Measurements from ENCODE around the gene TBC1D24. TPM values are rescaled to one million over a fixed set of nuclear protein-coding genes. Genes with fewer than 3 reads are reported as not detected.

TBC1D24 gene
- total and polyA plus RNA-seq, 2 donors (not counting 1 experiment from before 2014, with no cell fraction given) = 6.3 to 10.9 TPM

GRCh38 chr16:2470603-2471015 is 4.3 kb upstream of the TBC1D24 start:
- H3K4me3 ChIP-seq (replicated peaks in 1 of 4; ENCODE audit: control extremely low read depth in 1 of 4, insufficient read depth in 1 of 4, low read depth in 3 of 4, low read length in 4 of 4) = no peak overlapping the region
- no peaks in the 10 kb centered on the region for H3K9me3 ChIP-seq (ENCODE audit: control insufficient read depth, insufficient read depth, low read depth, low read length)
- no peak for DNase-seq (ENCODE audit: low read depth in 2 of 2)
- no peak overlapping the region for H3K4me2 ChIP-seq (ENCODE audit: extremely low read depth, insufficient read depth, low read length)
- no peaks in the 10 kb centered on the region for H3K36me3 ChIP-seq (ENCODE audit: control insufficient read depth, insufficient read depth, low read length)
- H4K20me1 ChIP-seq (ENCODE audit: control insufficient read depth, extremely low read depth, insufficient read depth, low read length) = no peaks in the 10 kb centered on the region
- no peak for TF ChIP-seq EZH2 (IDR thresholded peaks at IDR 0.05; ENCODE audit: low read length, missing control alignments)
- no peak for TF ChIP-seq CTCF (conservative IDR thresholded peaks at IDR 0.05 in 1 of 2, IDR thresholded peaks at IDR 0.05 in 1 of 2; ENCODE audit: low read depth in 1 of 2, low read length in 2 of 2)
- H3K4me1 ChIP-seq (ENCODE audit: control insufficient read depth, extremely low read depth, insufficient read depth, low read length) = peaks cover 15% of the 10 kb centered on the region
- H3K27ac ChIP-seq (ENCODE audit: insufficient read depth, low read length) = no peak overlapping the region
- H2AFZ ChIP-seq (ENCODE audit: low read length) = no peak overlapping the region
- H3K27me3 ChIP-seq (ENCODE audit: control insufficient read depth, insufficient read depth, low read length) = no peaks in the 10 kb centered on the region
- H3K9ac ChIP-seq (ENCODE audit: insufficient read depth, low read length) = no peak overlapping the region
- H3K79me2 ChIP-seq (ENCODE audit: control insufficient read depth, insufficient read depth, low read length) = no peaks in the 10 kb centered on the region

- DNase-seq (ENCODE audit: low read depth in 2 of 2) = no peak
- Histone ChIP-seq H3K36me3 (ENCODE audit: control insufficient read depth, insufficient read depth, low read length) (no peaks in the 10 kb centered on the region), H3K4me2 (ENCODE audit: extremely low read depth, insufficient read depth, low read length) (peak within 1 kb of the TSS; percentile 25), H3K9me3 (ENCODE audit: control insufficient read depth, insufficient read depth, low read depth, low read length) (no peaks in the 10 kb centered on the region), H3K27me3 (ENCODE audit: control insufficient read depth, insufficient read depth, low read length) (no peaks in the 10 kb centered on the region), H3K4me3 (replicated peaks in 1 of 4; ENCODE audit: control extremely low read depth in 1 of 4, insufficient read depth in 1 of 4, low read depth in 3 of 4, low read length in 4 of 4) (peak within 1 kb of the TSS in 1 of 4 experiments; percentile 44), H4K20me1 (ENCODE audit: control insufficient read depth, extremely low read depth, insufficient read depth, low read length) (no peaks in the 10 kb centered on the region), H3K27ac (ENCODE audit: insufficient read depth, low read length) (no peak within 1 kb of the TSS), H2AFZ (ENCODE audit: low read length) (no peak within 1 kb of the TSS), H3K79me2 (ENCODE audit: control insufficient read depth, insufficient read depth, low read length) (peaks cover 3% of the 10 kb centered on the region), H3K4me1 (ENCODE audit: control insufficient read depth, extremely low read depth, insufficient read depth, low read length) (peaks cover 18% of the 10 kb centered on the region), H3K9ac (ENCODE audit: insufficient read depth, low read length) (no peak within 1 kb of the TSS)
- no peak for TF ChIP-seq EZH2 (IDR thresholded peaks at IDR 0.05; ENCODE audit: low read length, missing control alignments)
- TF ChIP-seq CTCF (conservative IDR thresholded peaks at IDR 0.05 in 1 of 2, IDR thresholded peaks at IDR 0.05 in 1 of 2; ENCODE audit: low read depth in 1 of 2, low read length in 2 of 2) = no peak
These were observed 3.8 kb upstream of the TBC1D24 start, which contains the start of gene NTN3 for GRCh38 chr16:2471016-2471652. NTN3 (plus strand) TSS chr16:2471297; CDS start chr16:2471702, 405 bp downstream.

GRCh38 chr16:2471653-2472487 is 3.1 kb upstream of the TBC1D24 start:
- no peak overlapping the region for H3K27ac ChIP-seq (ENCODE audit: insufficient read depth, low read length)
- H3K4me3 ChIP-seq (replicated peaks in 1 of 4; ENCODE audit: control extremely low read depth in 1 of 4, insufficient read depth in 1 of 4, low read depth in 3 of 4, low read length in 4 of 4) = peak overlapping the region in 1 of 4 experiments; percentile 44
- peaks cover 18% of the 10 kb centered on the region for H3K4me1 ChIP-seq (ENCODE audit: control insufficient read depth, extremely low read depth, insufficient read depth, low read length)
- H3K27me3 ChIP-seq (ENCODE audit: control insufficient read depth, insufficient read depth, low read length) = no peaks in the 10 kb centered on the region
- H3K9ac ChIP-seq (ENCODE audit: insufficient read depth, low read length) = no peak overlapping the region
- H4K20me1 ChIP-seq (ENCODE audit: control insufficient read depth, extremely low read depth, insufficient read depth, low read length) = no peaks in the 10 kb centered on the region
- DNase-seq (ENCODE audit: low read depth in 2 of 2) = no peak
- peak overlapping the region; percentile 25 for H3K4me2 ChIP-seq (ENCODE audit: extremely low read depth, insufficient read depth, low read length)
- no peak overlapping the region for H2AFZ ChIP-seq (ENCODE audit: low read length)
- no peaks in the 10 kb centered on the region for H3K9me3 ChIP-seq (ENCODE audit: control insufficient read depth, insufficient read depth, low read depth, low read length)
- peaks cover 3% of the 10 kb centered on the region for H3K79me2 ChIP-seq (ENCODE audit: control insufficient read depth, insufficient read depth, low read length)
- TF ChIP-seq CTCF (conservative IDR thresholded peaks at IDR 0.05 in 1 of 2, IDR thresholded peaks at IDR 0.05 in 1 of 2; ENCODE audit: low read depth in 1 of 2, low read length in 2 of 2) (no peak), EZH2 (IDR thresholded peaks at IDR 0.05; ENCODE audit: low read length, missing control alignments) (no peak)
- H3K36me3 ChIP-seq (ENCODE audit: control insufficient read depth, insufficient read depth, low read length) = no peaks in the 10 kb centered on the region
